ENCODE measurements around the gene CELSR1.
"Not testable (repeated sequence)": the region's sequence is repeated elsewhere in the genome, so short reads cannot be mapped to it uniquely, and the experiment has no call there.

Gene CELSR1

GRCh38 chr22:46502440-46503175 is 34.8 kb downstream of the CELSR1 start:
- no peak overlapping the region for H3K4me3 ChIP-seq (replicated peaks; ENCODE audit: low read depth, low read length)
- TF ChIP-seq CTCF (IDR thresholded peaks at IDR 0.05; ENCODE audit: low read depth, low read length, missing control alignments): no peak
- DNase-seq (ENCODE audit: extremely low read depth, low read depth): no peak

GRCh38 chr22:46501701-46502100 is 35.7 kb downstream of the CELSR1 start:
- no peak for DNase-seq (ENCODE audit: extremely low read depth, low read depth)
- no peak for TF ChIP-seq CTCF (IDR thresholded peaks at IDR 0.05; ENCODE audit: low read depth, low read length, missing control alignments)
- no peak overlapping the region for H3K4me3 ChIP-seq (replicated peaks; ENCODE audit: low read depth, low read length)

- DNase-seq (ENCODE audit: extremely low read depth, low read depth): not testable (repeated sequence)
These were observed 36.2 kb downstream of the CELSR1 start for GRCh38 chr22:46501265-46501664.

GRCh38 chr22:46500201-46500600 is 37.2 kb downstream of the CELSR1 start:
- DNase-seq (ENCODE audit: extremely low read depth, low read depth): no peak
- TF ChIP-seq CTCF (IDR thresholded peaks at IDR 0.05; ENCODE audit: low read depth, low read length, missing control alignments): no peak
- no peak overlapping the region for H3K4me3 ChIP-seq (replicated peaks; ENCODE audit: low read depth, low read length)

More at GRCh38 chr22:46501265-46501664, 36.2 kb downstream of the CELSR1 start:
- not testable (repeated sequence) for H3K4me3 ChIP-seq (replicated peaks; ENCODE audit: low read depth, low read length)

GRCh38 chr22:46499805-46500189 is 37.6 kb downstream of the CELSR1 start:
- no peak overlapping the region for H3K4me3 ChIP-seq (replicated peaks; ENCODE audit: low read depth, low read length)
- DNase-seq (ENCODE audit: extremely low read depth, low read depth): no peak
- no peak for TF ChIP-seq CTCF (IDR thresholded peaks at IDR 0.05; ENCODE audit: low read depth, low read length, missing control alignments)

GRCh38 chr22:46491946-46492345 is 45.5 kb downstream of the CELSR1 start:
- H3K4me3 ChIP-seq (replicated peaks; ENCODE audit: low read depth, low read length): no peak overlapping the region
- TF ChIP-seq CTCF (IDR thresholded peaks at IDR 0.05; ENCODE audit: low read depth, low read length, missing control alignments): no peak
- DNase-seq (ENCODE audit: extremely low read depth, low read depth): no peak

GRCh38 chr22:46490538-46490937 is 46.9 kb downstream of the CELSR1 start:
- TF ChIP-seq CTCF (IDR thresholded peaks at IDR 0.05; ENCODE audit: low read depth, low read length, missing control alignments): no peak
- no peak for DNase-seq (ENCODE audit: extremely low read depth, low read depth)
- no peak overlapping the region for H3K4me3 ChIP-seq (replicated peaks; ENCODE audit: low read depth, low read length)
